CD4-positive, CD25-positive, alpha-beta regulatory T cell (primary cell): Measurements from ENCODE around the gene CRPPA. TPM values are rescaled to one million over a fixed set of nuclear protein-coding genes. Genes with fewer than 3 reads are reported as not detected.
"Not testable (repeated sequence)": the region's sequence is repeated elsewhere in the genome, so short reads cannot be mapped to it uniquely, and the experiment has no call there.

Experiments used
- ATAC-seq, 2 donors: fragments of 150-1000 bp; cut with Tn5 transposase; one replicate each; pipeline ENCODE4 v1.10.0; 2021; ENCODE audit warnings: low read depth in 2 of 2, moderate number of reproducible peaks in 2 of 2, moderate library complexity in 1 of 2
- DNase-seq, 3 donors: peaks; one replicate each; pipeline versions ENCODE4 v3.0.0 to v3.0.0-alpha.2; 2012 to 2022; ENCODE audit warnings: mixed read lengths in 1 of 3
- H3K27ac ChIP-seq: one replicate; pipeline ENCODE4 v1.7.0; 2013; ENCODE audit warnings: mild to moderate bottlenecking, low read length; ENCODE audit not compliant: insufficient read depth, poor library complexity, severe bottlenecking
- H3K27me3 ChIP-seq: one replicate; pipeline ENCODE4 v1.7.0; 2013; ENCODE audit warnings: low read length; ENCODE audit not compliant: control insufficient read depth, insufficient read depth
- H3K36me3 ChIP-seq: one replicate; pipeline ENCODE4 v1.7.0; 2013; ENCODE audit warnings: mild to moderate bottlenecking, low read length, moderate library complexity; ENCODE audit not compliant: control insufficient read depth, insufficient read depth
- H3K4me1 ChIP-seq: 2 replicates; pipeline ENCODE4 v1.7.0; 2013; ENCODE audit warnings: mild to moderate bottlenecking, low read length; ENCODE audit not compliant: insufficient read depth, control insufficient read depth, poor library complexity, severe bottlenecking
- H3K4me3 ChIP-seq: one replicate; pipeline ENCODE4 v1.7.0; 2013; ENCODE audit warnings: low read depth, mild to moderate bottlenecking, low read length, moderate library complexity
- H3K9me3 ChIP-seq, 2 experiments: 1 replicate in 1 of 2; 2 replicates in 1 of 2; pipeline ENCODE4 v1.7.0; 2013; ENCODE audit warnings: low read length in 2 of 2, mild to moderate bottlenecking in 1 of 2, moderate library complexity in 1 of 2; ENCODE audit not compliant: control insufficient read depth in 2 of 2
- H3K27ac Mint-ChIP-seq, 3 donors: one replicate each; pipeline ENCODE4 v1.8.0; 2020 to 2022; ENCODE audit warnings: mild to moderate bottlenecking in 3 of 3, mixed read lengths in 3 of 3, moderate library complexity in 2 of 3
- H3K27me3 Mint-ChIP-seq: one replicate; pipeline ENCODE4 v1.8.0; 2022; ENCODE audit warnings: mild to moderate bottlenecking, mixed read lengths
- H3K36me3 Mint-ChIP-seq: one replicate; pipeline ENCODE4 v1.8.0; 2020; ENCODE audit warnings: mixed read lengths
- H3K4me1 Mint-ChIP-seq, 4 donors: one replicate each; pipeline ENCODE4 v1.8.0; 2020 to 2022; ENCODE audit warnings: mixed read lengths in 4 of 4, mild to moderate bottlenecking in 1 of 4
- H3K4me3 Mint-ChIP-seq, 4 donors: one replicate each; pipeline ENCODE4 v1.8.0; 2020 to 2022; ENCODE audit warnings: mild to moderate bottlenecking in 4 of 4, mixed read lengths in 4 of 4, moderate library complexity in 3 of 4
- H3K9me3 Mint-ChIP-seq, 7 donors: one replicate each; pipeline ENCODE4 v1.8.0; 2020 to 2022; ENCODE audit warnings: mixed read lengths in 7 of 7, mild to moderate bottlenecking in 3 of 7, moderate library complexity in 2 of 7
- polyA plus RNA-seq, 4 donors: library from polyadenylated mRNA; unstranded; fragments of 300-500 nt; fragmentation: Illumina TruSeq; gene quantifications; one replicate each; pipeline ENCODE4 v1.2.3, GENCODE V29; 2021
- total RNA-seq: library from RNA; stranded (reverse); gene quantifications from one replicate; pipeline ENCODE4 v1.2.3, GENCODE V29; 2022

CRPPA gene
- total and polyA plus RNA-seq, 5 donors from 2014 or later: 0.03 to 0.17 (median 0.10) TPM; not detected in 1

GRCh38 chr7:16393862-16394422 lies 27.4 kb downstream of the CRPPA start:
- Mint-ChIP-seq H3K36me3 (peaks cover 3% of the 10 kb centered on the region), H3K9me3 (peaks cover 3 to 25% (median 14%) of the 10 kb centered on the region in 7 donors), H3K27ac (no peak overlapping the region), H3K4me1 (peaks cover 0 to 5% (median under 1%) of the 10 kb centered on the region in 4 donors), H3K4me3 (no peak overlapping the region), H3K27me3 (no peaks in the 10 kb centered on the region)
- H3K36me3 ChIP-seq: no peaks in the 10 kb centered on the region
- no peaks in the 10 kb centered on the region for H3K27me3 ChIP-seq
- no peak overlapping the region for H3K4me3 ChIP-seq
- no peaks in the 10 kb centered on the region for H3K4me1 ChIP-seq
- ATAC-seq (no peak), DNase-seq (no peak)
- H3K27ac ChIP-seq: no peak overlapping the region
- peaks cover 0 to 8% of the 10 kb centered on the region in 2 experiments for H3K9me3 ChIP-seq

- DNase-seq: no peak
- H3K27ac Mint-ChIP-seq: no peak overlapping the region
- peaks cover 6 to 25% (median 15%) of the 10 kb centered on the region in 7 donors for H3K9me3 Mint-ChIP-seq
- Histone ChIP-seq H3K27me3 (no peaks in the 10 kb centered on the region), H3K4me3 (no peak overlapping the region), H3K36me3 (no peaks in the 10 kb centered on the region), H3K9me3 (peaks cover 0 to 5% of the 10 kb centered on the region in 2 experiments), H3K4me1 (no peaks in the 10 kb centered on the region), H3K27ac (no peak overlapping the region)
- ATAC-seq: no peak
- peaks cover 0 to 5% (median under 1%) of the 10 kb centered on the region in 4 donors for H3K4me1 Mint-ChIP-seq
- H3K4me3 Mint-ChIP-seq: no peak overlapping the region
- H3K36me3 Mint-ChIP-seq: peaks cover 3% of the 10 kb centered on the region
- no peaks in the 10 kb centered on the region for H3K27me3 Mint-ChIP-seq
Observed at GRCh38 chr7:16392990-16393523, 28.3 kb downstream of the CRPPA start.

- not testable (repeated sequence) for H3K27me3 Mint-ChIP-seq, H3K4me1 ChIP-seq
Observed at GRCh38 chr7:16383786-16384185, 37.6 kb downstream of the CRPPA start.

GRCh38 chr7:16383103-16383502 lies 38.2 kb downstream of the CRPPA start:
- not testable (repeated sequence) for H3K4me1 Mint-ChIP-seq, H3K9me3 ChIP-seq, ATAC-seq, H3K36me3 ChIP-seq, H3K27ac ChIP-seq, H3K27me3 ChIP-seq, H3K36me3 Mint-ChIP-seq, DNase-seq, H3K4me3 Mint-ChIP-seq, H3K27me3 Mint-ChIP-seq, H3K4me3 ChIP-seq, H3K27ac Mint-ChIP-seq, H3K4me1 ChIP-seq
- H3K9me3 Mint-ChIP-seq: peaks cover 0 to 15% (median 10%) of the 10 kb centered on the region in 7 donors

More at GRCh38 chr7:16383786-16384185, 37.6 kb downstream of the CRPPA start:
- H3K9me3 ChIP-seq, H3K36me3 ChIP-seq, DNase-seq, H3K4me1 Mint-ChIP-seq, H3K36me3 Mint-ChIP-seq, H3K4me3 ChIP-seq, ATAC-seq, H3K4me3 Mint-ChIP-seq, H3K27me3 ChIP-seq, H3K27ac ChIP-seq, H3K27ac Mint-ChIP-seq: not testable (repeated sequence)
- H3K9me3 Mint-ChIP-seq: peaks cover 0 to 15% (median 10%) of the 10 kb centered on the region in 7 donors

Other genes starting within 250 kb of the CRPPA start
- not detected for gene SOSTDC1, start 44.2 kb upstream of the CRPPA start, total RNA-seq
- not detected for gene SOSTDC1, start 44.2 kb upstream of the CRPPA start, polyA plus RNA-seq
- gene LRRC72, start 105.3 kb upstream of the CRPPA start, total RNA-seq: not detected
- not detected for gene LRRC72, start 105.3 kb upstream of the CRPPA start, polyA plus RNA-seq
- 12.1 TPM for gene ANKMY2, start 224.2 kb upstream of the CRPPA start, total RNA-seq
- 10 to 100 TPM; 18.0 to 24.2 (median 20.1) TPM for gene ANKMY2, start 224.2 kb upstream of the CRPPA start, polyA plus RNA-seq
- 24.2 TPM for gene BZW2, start 224.6 kb upstream of the CRPPA start, total RNA-seq
- 10 to 100 TPM; 40.8 to 54.4 (median 49.8) TPM for gene BZW2, start 224.6 kb upstream of the CRPPA start, polyA plus RNA-seq